Limb (tissue), 2 donors: Measurements from ENCODE around the gene NEUROD1.

ENCODE experiments used
- DNase-seq, 2 donors: peaks; one replicate each; pipeline ENCODE4 v3.0.0-alpha.2; 2016; ENCODE audit errors: extremely low spot score in 2 of 2

NEUROD1 gene

GRCh38 chr2:181680937-181681811 is 857 bp upstream of the NEUROD1 start:
- peak in 1 of 2 donors; percentile 29 for DNase-seq

DNA sequence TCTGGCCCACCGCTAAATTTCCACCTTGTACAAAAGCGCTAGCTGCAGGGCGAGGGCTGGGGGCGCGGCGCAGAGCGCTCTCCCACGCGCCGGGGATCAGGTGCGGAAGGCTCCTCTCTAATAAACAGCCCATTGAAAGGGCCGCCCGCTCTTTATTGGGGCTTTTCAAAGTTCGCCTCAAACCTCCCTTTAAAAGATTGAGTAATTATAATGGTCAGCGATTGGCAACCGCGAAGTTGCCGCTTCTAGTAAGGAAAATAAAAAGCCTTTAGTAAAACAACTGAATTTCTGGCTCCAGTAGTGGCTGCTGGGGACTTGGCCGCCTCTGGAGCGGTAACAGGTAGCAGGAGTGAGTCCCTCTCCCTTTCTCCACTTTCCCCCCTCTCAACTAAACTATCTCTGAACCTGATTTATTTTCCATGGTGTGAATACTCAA is 755 bp downstream of the NEUROD1 start:
- DNase-seq = no peak

DNA sequence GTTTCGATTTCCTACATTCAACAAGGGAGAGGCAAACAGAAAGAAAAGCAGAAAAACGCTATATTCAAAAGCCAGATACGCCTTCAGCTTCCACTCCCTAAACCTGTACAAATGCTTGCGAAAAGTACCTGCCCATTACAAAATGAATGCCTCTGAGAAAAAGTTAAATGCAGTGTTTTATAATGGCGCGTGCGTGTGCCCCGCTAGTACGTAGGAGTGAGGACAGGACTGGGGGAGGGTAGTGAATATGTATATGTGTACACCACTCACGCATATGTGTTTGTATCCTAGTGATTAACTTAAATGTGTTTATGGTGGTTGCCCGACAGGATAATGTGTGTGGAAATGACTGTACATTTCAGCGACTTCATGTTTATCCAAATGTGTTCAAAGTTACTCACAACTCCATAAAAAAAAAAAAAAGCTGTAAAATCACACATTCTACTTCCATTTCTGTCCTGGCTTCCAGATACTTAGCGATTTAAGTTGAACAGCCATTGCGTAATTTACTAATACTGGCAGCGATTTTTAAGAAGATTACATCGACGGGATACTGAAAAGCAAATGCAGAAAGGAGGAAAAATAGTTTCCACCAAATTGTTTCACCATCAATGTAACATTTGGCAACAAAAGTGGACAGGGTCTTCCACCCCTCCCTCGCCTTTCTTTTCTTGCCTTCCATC is 1.3 kb downstream of the NEUROD1 start:
- no peak for DNase-seq

DNA sequence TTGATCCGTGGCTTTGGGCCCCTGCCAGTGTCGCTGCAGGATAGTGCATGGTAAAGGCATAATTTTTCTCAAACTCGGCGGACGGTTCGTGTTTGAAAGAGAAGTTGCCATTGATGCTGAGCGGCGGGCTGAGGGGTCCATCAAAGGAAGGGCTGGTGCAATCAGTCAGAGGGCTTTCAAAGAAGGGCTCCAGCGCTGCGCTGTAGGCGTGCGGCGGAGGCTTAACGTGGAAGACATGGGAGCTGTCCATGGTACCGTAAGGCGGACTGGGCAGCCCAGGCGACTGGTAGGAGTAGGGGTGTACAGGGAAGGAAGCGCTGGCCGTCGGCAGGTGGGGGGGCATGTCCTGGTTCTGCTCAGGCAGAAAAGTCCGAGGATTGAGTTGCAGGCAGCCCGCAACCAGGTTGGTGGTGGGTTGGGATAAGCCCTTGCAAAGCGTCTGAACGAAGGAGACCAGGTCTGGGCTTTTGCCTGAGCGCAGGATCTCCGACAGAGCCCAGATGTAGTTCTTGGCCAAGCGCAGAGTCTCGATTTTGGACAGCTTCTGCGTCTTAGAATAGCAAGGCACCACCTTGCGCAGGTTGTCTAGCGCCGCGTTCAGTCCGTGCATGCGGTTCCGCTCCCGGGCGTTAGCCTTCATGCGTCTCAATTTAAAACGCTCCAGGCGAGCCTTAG is 2.3 kb downstream of the NEUROD1 start:
- peak; percentile 82 to 87 for DNase-seq

DNA sequence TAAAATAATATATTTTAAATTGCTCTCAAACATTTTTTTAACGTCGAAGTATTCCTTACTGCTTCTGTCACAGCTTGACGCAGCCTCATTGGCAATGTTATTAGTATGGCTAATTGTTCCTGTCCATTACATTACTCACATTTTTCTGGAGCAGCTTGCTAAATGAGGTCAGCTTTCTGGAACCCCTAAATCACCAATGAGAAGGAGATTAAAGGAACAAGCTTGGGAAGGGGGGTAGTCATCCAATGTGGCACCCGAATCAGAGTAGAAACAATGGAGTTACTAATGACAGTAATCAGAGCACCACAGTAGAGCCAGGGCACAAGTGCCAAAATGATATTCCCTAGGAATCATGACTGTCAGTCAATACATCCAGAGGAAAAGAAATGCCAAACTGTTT is 5.1 kb downstream of the NEUROD1 start:
- DNase-seq = no peak

DNA sequence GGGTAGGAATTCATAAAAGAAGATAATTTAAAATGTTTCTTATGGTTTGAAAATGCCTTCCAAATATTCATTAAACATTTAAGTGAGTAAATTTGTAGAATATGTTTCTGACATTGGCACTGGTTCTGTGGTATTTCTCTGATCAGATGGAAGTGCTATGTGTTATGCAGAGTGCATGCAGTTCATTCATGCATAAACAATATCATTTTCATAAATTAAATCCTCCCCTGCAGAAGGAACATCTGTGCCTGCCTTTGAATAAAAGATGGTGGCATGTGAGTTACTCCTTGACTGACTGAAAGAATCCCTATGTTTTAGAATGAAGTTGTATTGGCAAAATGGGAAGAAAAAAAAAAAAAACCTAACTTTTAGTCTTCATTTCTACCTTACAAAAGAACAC is 5.9 kb downstream of the NEUROD1 start:
- DNase-seq = no peak

DNA sequence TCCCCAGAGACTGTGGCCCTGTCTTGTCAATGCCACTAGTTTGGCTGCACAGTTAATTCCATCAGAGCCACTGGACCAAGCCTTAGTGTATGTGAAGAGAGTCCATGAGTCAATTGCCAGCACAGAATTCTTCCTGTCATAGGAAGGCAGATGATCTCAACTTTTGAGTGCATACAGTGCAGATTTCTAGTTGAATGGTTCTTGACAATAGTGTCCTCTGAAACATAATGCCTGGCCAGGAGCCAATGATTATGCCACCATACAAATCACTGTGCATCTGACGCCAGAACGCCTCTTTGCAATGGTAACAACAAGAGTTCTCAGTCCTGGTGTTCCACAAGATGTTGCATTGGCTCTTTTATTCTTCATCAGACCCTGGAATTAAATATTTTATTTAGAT is 7.1 kb downstream of the NEUROD1 start:
- no peak for DNase-seq

- no peak for DNase-seq
Observed at GRCh38 chr2:181672255-181673008, 7.9 kb downstream of the NEUROD1 start.

DNA sequence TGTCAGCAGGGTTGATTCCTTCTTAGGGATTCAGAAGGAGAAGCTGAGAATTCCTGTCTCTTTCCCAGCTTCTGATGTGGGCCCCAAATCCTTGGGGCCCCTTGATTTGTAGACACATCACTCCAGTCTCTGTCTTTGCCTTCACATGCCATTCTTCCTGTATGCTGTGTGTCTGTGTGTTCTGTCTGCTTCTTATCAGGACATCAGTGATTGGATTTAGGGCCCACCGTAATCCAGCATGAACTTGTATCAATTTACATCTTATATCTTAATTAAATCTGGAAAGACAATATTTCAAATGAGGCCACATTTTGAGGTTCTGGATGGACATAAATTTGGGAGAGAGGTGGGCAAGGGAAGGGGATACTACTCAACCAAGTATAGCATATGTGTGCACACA is 9.7 kb downstream of the NEUROD1 start:
- no peak for DNase-seq

DNA sequence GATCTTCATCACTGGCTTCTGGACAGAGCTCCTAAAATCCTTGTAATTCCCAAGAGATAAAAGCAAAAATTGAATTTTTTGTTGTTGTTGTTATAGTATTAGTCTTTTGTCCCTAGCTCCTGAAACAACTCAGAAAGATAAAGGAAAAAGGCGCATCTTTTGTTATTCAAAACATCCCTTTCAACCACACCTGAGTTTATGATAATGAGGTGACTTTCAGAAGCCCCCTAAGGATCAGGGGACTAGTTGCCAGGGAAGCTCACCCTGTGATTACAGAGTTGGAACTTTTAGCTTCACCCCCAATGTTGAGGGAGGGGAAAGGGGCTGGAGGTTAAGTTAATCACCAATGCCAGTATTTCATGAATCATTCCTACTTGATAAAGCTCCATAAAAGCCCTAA is 13.1 kb downstream of the NEUROD1 start:
- DNase-seq = no peak

DNA sequence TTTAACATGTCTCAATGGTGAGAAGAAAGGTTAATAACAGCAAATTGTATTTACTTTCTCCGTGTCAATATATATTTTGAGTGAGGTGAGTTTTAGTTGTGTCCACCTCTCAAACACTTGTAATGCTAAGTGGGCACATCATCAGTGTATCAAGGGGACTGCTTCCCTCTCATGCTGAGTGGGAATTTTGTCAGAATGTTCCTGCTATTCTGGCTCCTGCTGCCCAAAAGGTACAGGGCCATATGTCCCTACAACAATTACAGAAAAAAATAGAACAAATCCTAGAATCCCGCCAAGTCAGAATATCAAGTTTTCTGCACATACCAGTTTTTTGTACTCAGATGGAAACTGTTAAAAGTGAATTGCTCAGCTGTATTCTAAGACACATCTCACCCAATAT is 18.0 kb downstream of the NEUROD1 start:
- DNase-seq = no peak

GRCh38 chr2:181660181-181660580 is 20.1 kb downstream of the NEUROD1 start:
- no peak for DNase-seq

GRCh38 chr2:181658444-181658843 is 21.9 kb downstream of the NEUROD1 start:
- no peak for DNase-seq

DNA sequence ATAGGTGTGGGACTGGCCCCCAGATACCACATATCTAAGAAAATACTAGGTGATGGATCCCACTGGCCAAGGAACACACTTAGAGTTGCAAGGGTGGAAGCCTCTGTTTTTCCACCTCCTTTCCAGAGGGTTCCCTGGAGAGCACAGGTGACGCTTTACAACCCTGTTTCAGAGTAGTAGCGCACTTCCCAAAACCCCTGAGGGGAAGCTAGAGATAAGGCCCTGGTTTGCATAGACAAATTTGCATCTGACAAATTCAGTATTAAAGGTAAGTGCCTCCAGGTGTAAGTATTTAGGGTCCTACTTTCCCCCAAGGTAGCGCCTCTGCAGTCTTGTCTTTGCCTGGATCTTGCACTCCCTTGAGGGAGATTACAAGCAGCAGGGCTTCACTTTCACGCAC is 22.9 kb downstream of the NEUROD1 start:
- no peak for DNase-seq

GRCh38 chr2:181656450-181657291 is 23.6 kb downstream of the NEUROD1 start, which contains the start of gene CERKL:
TSS of gene CERKL (minus strand) at chr2:181657105. CDS start at chr2:181657006, 99 bp downstream.
- peak in 1 of 2 donors; percentile 58 for DNase-seq

DNA sequence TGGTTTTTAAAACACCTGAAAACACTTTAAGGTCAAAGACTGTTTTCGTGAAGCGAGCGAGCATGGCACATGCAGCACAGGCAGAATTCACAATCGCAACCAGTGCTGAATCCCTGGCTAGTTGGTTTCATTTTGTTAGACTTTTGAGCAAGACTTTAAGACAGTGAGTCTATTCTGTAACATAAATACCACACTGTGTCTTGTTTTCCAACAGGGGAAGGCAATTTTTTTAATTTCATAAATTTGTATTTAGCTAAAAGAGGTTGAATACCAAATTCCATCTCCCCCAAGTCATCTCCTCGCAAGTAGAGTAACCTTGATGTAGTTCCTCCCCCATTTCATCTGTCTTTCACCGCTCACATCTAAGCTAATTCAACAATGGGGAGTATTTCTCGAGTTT is 24.8 kb downstream of the NEUROD1 start:
- no peak for DNase-seq

GRCh38 chr2:181649436-181649979 is 30.8 kb downstream of the NEUROD1 start:
- no peak for DNase-seq

DNA sequence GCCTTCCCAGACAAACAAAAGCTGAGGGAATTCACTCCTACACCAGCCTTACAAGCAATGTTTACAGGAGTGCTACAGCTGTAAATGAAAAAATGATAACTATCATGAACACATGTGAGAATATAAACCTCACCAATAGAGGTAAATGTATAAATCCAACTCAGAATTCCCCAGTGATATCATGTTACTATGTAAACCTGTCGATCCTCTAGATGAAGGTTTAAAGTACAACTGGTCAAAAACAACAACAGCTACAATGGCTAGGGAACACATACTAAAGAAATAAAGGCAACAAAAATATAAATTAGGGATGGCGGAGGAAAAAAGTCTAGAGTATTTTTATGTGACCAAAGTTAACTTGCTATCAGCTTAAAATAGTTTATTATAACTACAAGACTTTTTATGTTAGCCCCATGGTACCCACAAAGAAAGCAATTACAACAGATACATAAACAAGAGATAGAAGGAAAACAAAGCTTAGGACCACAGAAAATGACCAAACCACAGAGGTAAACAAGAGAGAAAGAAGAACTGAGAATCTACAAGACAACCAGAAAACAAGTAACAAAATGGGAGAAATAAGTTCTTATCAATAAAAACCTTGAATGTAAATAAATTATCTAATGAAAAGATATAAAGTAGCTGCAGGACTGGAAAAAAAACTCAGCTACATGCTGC is 31.7 kb downstream of the NEUROD1 start:
- no peak for DNase-seq

- DNase-seq = no peak
Observed at GRCh38 chr2:181646415-181646987, 33.8 kb downstream of the NEUROD1 start.
